Common myeloid progenitor, CD34-positive (primary cell): ENCODE measurements around the gene RCAN3.

Experiments used
- CTCF ChIA-PET: fragments of 350-600 bp; sonication (Branson Sonifier 250); formaldehyde crosslinking; loops from one replicate; lab custom pipeline; 2021; ENCODE audit warnings: antibody characterized with exemption; lab: Charles Lee
- POLR2A ChIA-PET: fragments of 350-600 bp; sonication (Branson Sonifier 250); formaldehyde crosslinking; loops from one replicate; lab custom pipeline; 2021; ENCODE audit warnings: antibody characterized with exemption; lab: Charles Lee
- DNase-seq, 3 donors: peaks; one replicate each; pipeline versions ENCODE4 v3.0.0 to v3.0.0-alpha.2; 2013
- H3K27ac ChIP-seq, 2 experiments: 1 replicate in 1 of 2; 2 replicates in 1 of 2; pipeline ENCODE4 v1.7.0; 2013; ENCODE audit warnings: inconsistent platforms in 2 of 2, low read length in 2 of 2, mild to moderate bottlenecking in 2 of 2, low read depth in 1 of 2, moderate library complexity in 1 of 2; ENCODE audit not compliant: severe bottlenecking in 2 of 2, insufficient read depth in 1 of 2, poor library complexity in 1 of 2
- H3K27me3 ChIP-seq, 5 experiments: replicated peaks in 2 of 5; 1 replicate in 3 of 5; 2 replicates in 2 of 5; pipeline versions ENCODE4 v1.6.1 to v1.7.0; 2013; ENCODE audit warnings: low read length in 4 of 5, mild to moderate bottlenecking in 2 of 5, moderate library complexity in 2 of 5, inconsistent platforms in 1 of 5; ENCODE audit not compliant: insufficient read depth in 5 of 5, control insufficient read depth in 4 of 5
- H3K36me3 ChIP-seq, 4 experiments: 1 replicate in 2 of 4; 2 replicates in 2 of 4; pipeline versions ENCODE4 v1.6.1 to v1.7.0; 2013; ENCODE audit warnings: low read length in 3 of 4, control low read depth in 1 of 4, mild to moderate bottlenecking in 1 of 4; ENCODE audit not compliant: control insufficient read depth in 4 of 4, insufficient read depth in 4 of 4
- H3K4me1 ChIP-seq, 4 experiments: 1 replicate in 3 of 4; 2 replicates in 1 of 4; pipeline versions ENCODE4 v1.6.1 to v1.7.1; 2013; ENCODE audit warnings: low read length in 3 of 4, mild to moderate bottlenecking in 3 of 4, control low read depth in 1 of 4, inconsistent platforms in 1 of 4, moderate library complexity in 1 of 4; ENCODE audit not compliant: control insufficient read depth in 4 of 4, insufficient read depth in 4 of 4; ENCODE audit errors: control extremely low read depth in 1 of 4
- H3K4me3 ChIP-seq, 7 experiments: 1 replicate in 4 of 7; 2 replicates in 3 of 7; pipeline versions ENCODE4 v1.5.1 to v1.7.0; 2013; ENCODE audit warnings: mild to moderate bottlenecking in 7 of 7, low read length in 6 of 7, moderate library complexity in 6 of 7, inconsistent platforms in 2 of 7, low read depth in 2 of 7, control low read depth in 1 of 7; ENCODE audit not compliant: insufficient read depth in 4 of 7, control insufficient read depth in 1 of 7; ENCODE audit errors: extremely low read depth in 1 of 7
- H3K9me3 ChIP-seq, 5 experiments: 1 replicate in 4 of 5; 2 replicates in 1 of 5; pipeline versions ENCODE4 v1.6.1 to v1.7.1; 2013; ENCODE audit warnings: low read length in 4 of 5, mild to moderate bottlenecking in 2 of 5, inconsistent platforms in 1 of 5, low read depth in 1 of 5, moderate library complexity in 1 of 5; ENCODE audit not compliant: control insufficient read depth in 4 of 5, insufficient read depth in 2 of 5; ENCODE audit errors: control extremely low read depth in 1 of 5
- WGBS: methylation state at CpG from one replicate; pipeline ENCODE4 v1.1.5; 2013; ENCODE audit not compliant: insufficient coverage; 5-methylcytosine and 5-hydroxymethylcytosine counted together

Gene RCAN3

GRCh38 chr1:24580756-24581155 is 78.1 kb downstream of the RCAN3 start:
- Histone ChIP-seq H3K4me1 (peaks cover 0 to 12% (median 8%) of the 10 kb centered on the region in 4 experiments), H3K27me3 (no peaks in the 10 kb centered on the region), H3K36me3 (no peaks in the 10 kb centered on the region), H3K9me3 (no peaks in the 10 kb centered on the region), H3K4me3 (no peak overlapping the region), H3K27ac (no peak overlapping the region)
- 79% methylated on average over 7 of the region's 10 CpGs for WGBS
- CTCF ChIA-PET = no interaction called here
- POLR2A ChIA-PET = no interaction called here
- DNase-seq = no peak

DNA sequence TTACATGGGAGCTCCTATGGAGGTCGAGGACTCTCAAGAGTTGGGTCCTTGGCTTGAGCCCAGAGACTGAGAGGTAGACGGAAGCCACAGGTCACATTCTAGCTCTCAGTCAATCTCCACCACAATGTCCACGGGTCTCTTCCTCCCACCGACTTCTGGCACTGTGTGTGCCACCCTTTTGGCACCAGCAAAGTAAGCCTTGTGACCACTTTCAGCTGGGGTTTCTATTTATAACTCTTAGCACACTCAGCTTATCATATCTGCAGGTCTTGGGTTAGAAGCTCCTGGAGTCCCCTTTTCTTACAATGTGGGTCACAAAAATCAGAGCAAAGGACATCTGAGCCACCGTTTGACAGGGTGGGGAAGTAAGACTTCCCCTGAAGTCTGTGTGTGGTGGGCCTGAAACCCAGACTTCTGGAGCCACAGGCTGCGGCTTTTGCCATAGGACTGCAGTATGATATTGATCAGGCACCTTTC is 81.6 kb downstream of the RCAN3 start:
- H3K27me3 ChIP-seq = peaks cover 0 to 2% (median 0%) of the 10 kb centered on the region in 5 experiments
- DNase-seq = peak; percentile 23 to 86 (median 77)
- H3K27ac ChIP-seq = no peak overlapping the region
- peaks cover 0 to 12% (median 8%) of the 10 kb centered on the region in 4 experiments for H3K4me1 ChIP-seq
- 0% methylated on average over 2 of the region's 6 CpGs for WGBS
- no peak overlapping the region for H3K4me3 ChIP-seq
- H3K9me3 ChIP-seq = no peaks in the 10 kb centered on the region
- CTCF ChIA-PET = interaction anchor here (0.8 to 1.6 kb wide), 3 partner anchors 9 to 29 kb away, joined by 3 to 4 read pairs (median 3); partner anchors contain the start of gene NCMAP
- no peaks in the 10 kb centered on the region for H3K36me3 ChIP-seq
- POLR2A ChIA-PET = no interaction called here

DNA sequence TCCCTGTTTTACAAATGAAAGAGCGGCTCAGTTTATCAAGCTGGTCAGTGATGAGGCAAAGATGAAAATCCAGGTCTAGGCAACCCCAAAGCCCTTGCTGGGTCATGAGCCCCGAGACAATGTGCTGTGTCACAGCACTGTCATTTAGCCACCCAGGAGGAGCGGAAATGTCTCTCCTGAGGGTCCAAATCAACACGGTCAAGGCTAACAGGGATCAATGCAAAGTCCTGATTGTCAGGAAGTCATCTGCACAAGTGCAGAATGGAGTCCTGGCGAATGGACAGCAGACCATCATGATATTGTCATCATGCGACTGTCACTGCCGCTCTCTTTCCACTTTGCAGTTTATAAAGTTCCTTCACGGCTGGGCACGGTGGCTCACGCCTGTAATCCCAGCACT is 83.5 kb downstream of the RCAN3 start:
- CTCF ChIA-PET = interaction anchor here (0.9 to 3.6 kb wide), 14 partner anchors 10 to 169 kb away, joined by 3 to 20 read pairs (median 6); no protein-coding TSS in a partner anchor
- Histone ChIP-seq H3K4me1 (peaks cover 0 to 12% (median 8%) of the 10 kb centered on the region in 4 experiments), H3K27ac (no peak overlapping the region), H3K9me3 (no peaks in the 10 kb centered on the region), H3K27me3 (peaks cover 0 to 2% (median 0%) of the 10 kb centered on the region in 5 experiments), H3K4me3 (no peak overlapping the region), H3K36me3 (no peaks in the 10 kb centered on the region)
- 96% methylated on average over 10 of the region's 10 CpGs for WGBS
- POLR2A ChIA-PET = no interaction called here
- no peak for DNase-seq

GRCh38 chr1:24586970-24587820 is 84.6 kb downstream of the RCAN3 start:
- H3K36me3 ChIP-seq = no peaks in the 10 kb centered on the region
- H3K9me3 ChIP-seq = no peaks in the 10 kb centered on the region
- H3K4me1 ChIP-seq = peaks cover 0 to 12% (median 8%) of the 10 kb centered on the region in 4 experiments
- POLR2A ChIA-PET = interaction anchor here (0.6 kb wide), 1 partner anchor 216 kb away, joined by 3 read pairs; no protein-coding TSS in a partner anchor
- H3K27ac ChIP-seq = no peak overlapping the region
- CTCF ChIA-PET = interaction anchor here (0.5 to 3.6 kb wide), 24 partner anchors 9 to 1285 kb away, joined by 3 to 20 read pairs (median 5); partner anchors contain the start of gene NIPAL3
- H3K4me3 ChIP-seq = no peak overlapping the region
- DNase-seq = peak; percentile 63 to 80 (median 79)
- 7% methylated on average over 4 of the region's 9 CpGs for WGBS
- peaks cover 0 to 2% (median 0%) of the 10 kb centered on the region in 5 experiments for H3K27me3 ChIP-seq

DNA sequence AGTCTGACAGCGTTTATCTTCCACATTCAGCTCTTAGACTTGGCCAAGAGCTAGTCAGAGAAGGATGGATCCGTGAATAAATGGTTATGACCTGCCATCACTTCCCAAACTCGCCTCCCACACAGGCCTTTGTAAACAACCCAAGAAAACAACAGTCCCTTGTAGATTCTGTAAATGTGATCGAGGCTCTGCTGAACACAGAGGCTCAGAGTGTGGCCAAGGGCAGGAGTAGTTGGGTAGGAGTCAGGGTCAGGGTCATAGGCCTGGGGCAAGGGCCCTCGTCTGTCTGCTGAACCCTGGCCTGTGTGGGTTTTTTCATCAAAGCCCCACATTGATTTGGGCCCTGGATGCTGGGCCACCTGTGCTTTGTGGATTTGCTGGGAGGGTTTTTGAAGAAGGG is 85.9 kb downstream of the RCAN3 start:
- CTCF ChIA-PET = interaction anchor here (0.9 to 3.6 kb wide), 6 partner anchors 16 to 173 kb away, joined by 3 to 20 read pairs (median 5); partner anchors contain the start of gene NIPAL3
- H3K27me3 ChIP-seq = peaks cover 0 to 2% (median 0%) of the 10 kb centered on the region in 5 experiments
- peaks cover 0 to 12% (median 8%) of the 10 kb centered on the region in 4 experiments for H3K4me1 ChIP-seq
- H3K9me3 ChIP-seq = no peaks in the 10 kb centered on the region
- no peak for DNase-seq
- POLR2A ChIA-PET = no interaction called here
- H3K36me3 ChIP-seq = no peaks in the 10 kb centered on the region
- no peak overlapping the region for H3K27ac ChIP-seq
- WGBS = 94% methylated on average over 3 of the region's 5 CpGs
- no peak overlapping the region for H3K4me3 ChIP-seq

- DNase-seq = no peak
- Histone ChIP-seq H3K36me3 (no peaks in the 10 kb centered on the region), H3K4me1 (peaks cover 0 to 8% (median 5%) of the 10 kb centered on the region in 4 experiments), H3K4me3 (no peak overlapping the region), H3K27me3 (peaks cover 0 to 2% (median 0%) of the 10 kb centered on the region in 5 experiments), H3K27ac (no peak overlapping the region), H3K9me3 (no peaks in the 10 kb centered on the region)
- 96% methylated on average over 3 of the region's 3 CpGs for WGBS
- ChIA-PET CTCF (no interaction called here), POLR2A (no interaction called here)
Measured at GRCh38 chr1:24589200-24589599, 86.6 kb downstream of the RCAN3 start.
